GM23338 (cell line): ENCODE results near the gene AP1S3. TPM values are rescaled to one million over a fixed set of nuclear protein-coding genes. Genes with fewer than 3 reads are reported as not detected.

Experiments
- ATAC-seq: fragments of 200-7000 bp; cut with Tn5 transposase; 3 replicates; pipeline ENCODE4 v1.9.1; 2020
- DNase-seq: peaks from one replicate; pipeline ENCODE4 v3.0.0-alpha.2; 2015; ENCODE audit warnings: low spot score
- H2AFZ ChIP-seq: fragments of 200-600 bp; sonication (generic); 2 replicates; pipeline ENCODE4 v1.8.0; 2016; ENCODE audit warnings: antibody characterized with exemption, mild to moderate bottlenecking, moderate library complexity
- H3F3A ChIP-seq: fragments of 200-600 bp; sonication (generic); replicated peaks from 2 replicates; pipeline ENCODE4 v1.8.0; 2017; ENCODE audit warnings: antibody characterized with exemption, mixed run types, low read depth
- H3K27ac ChIP-seq: fragments of 200-600 bp; sonication (generic); 2 replicates; pipeline ENCODE4 v1.6.1; 2016; ENCODE audit warnings: low read depth
- H3K27me3 ChIP-seq: fragments of 200-600 bp; sonication (generic); 2 replicates; pipeline ENCODE4 v1.8.0; 2016; ENCODE audit warnings: mild to moderate bottlenecking, mixed run types, moderate library complexity; ENCODE audit not compliant: insufficient read depth
- H3K36me3 ChIP-seq: fragments of 200-600 bp; sonication (generic); 2 replicates; pipeline ENCODE4 v1.8.0; 2016; ENCODE audit warnings: mild to moderate bottlenecking; ENCODE audit not compliant: insufficient read depth
- H3K4me1 ChIP-seq: fragments of 200-600 bp; sonication (generic); 2 replicates; pipeline ENCODE4 v1.8.0; 2016; ENCODE audit warnings: mild to moderate bottlenecking, moderate library complexity; ENCODE audit not compliant: insufficient read depth
- H3K4me2 ChIP-seq: fragments of 200-600 bp; sonication (generic); 2 replicates; pipeline ENCODE4 v1.7.1; 2017; ENCODE audit warnings: mixed run types
- H3K4me3 ChIP-seq: fragments of 200-600 bp; sonication (generic); 2 replicates; pipeline ENCODE4 v1.6.1; 2016; ENCODE audit warnings: mixed run types
- H3K79me2 ChIP-seq: fragments of 200-600 bp; sonication (generic); replicated peaks from 2 replicates; pipeline ENCODE4 v1.8.0; 2017; ENCODE audit warnings: mild to moderate bottlenecking; ENCODE audit not compliant: insufficient read depth
- H3K9me2 ChIP-seq: fragments of 200-600 bp; sonication (generic); 2 replicates; pipeline ENCODE4 v1.8.0; 2017; ENCODE audit not compliant: insufficient read depth
- H4K20me1 ChIP-seq: fragments of 200-600 bp; sonication (generic); replicated peaks from 2 replicates; pipeline ENCODE4 v1.8.0; 2017; ENCODE audit warnings: mild to moderate bottlenecking; ENCODE audit not compliant: insufficient read depth
- H3K27ac Mint-ChIP-seq: 2 replicates; pipeline ENCODE4 v1.8.0; 2020; ENCODE audit warnings: inconsistent platforms, mild to moderate bottlenecking, moderate library complexity, mixed read lengths
- H3K27me3 Mint-ChIP-seq: 3 replicates; pipeline ENCODE4 v1.8.0; 2022; ENCODE audit warnings: low read depth, mild to moderate bottlenecking, moderate library complexity, mixed read lengths, inconsistent platforms; ENCODE audit not compliant: insufficient read depth, poor library complexity
- H3K36me3 Mint-ChIP-seq: 3 replicates; pipeline ENCODE4 v1.8.0; 2021; ENCODE audit warnings: low read depth, mild to moderate bottlenecking, inconsistent platforms, moderate library complexity, mixed read lengths
- H3K4me1 Mint-ChIP-seq: 3 replicates; pipeline ENCODE4 v1.8.0; 2020; ENCODE audit warnings: mild to moderate bottlenecking, inconsistent platforms, mixed read lengths
- H3K4me3 Mint-ChIP-seq: 3 replicates; pipeline ENCODE4 v1.8.0; 2021; ENCODE audit warnings: moderate library complexity, mild to moderate bottlenecking, inconsistent platforms, mixed read lengths
- H3K9me3 Mint-ChIP-seq: 3 replicates; pipeline ENCODE4 v1.8.0; 2020; ENCODE audit warnings: moderate library complexity, mild to moderate bottlenecking, inconsistent platforms, mixed read lengths
- CREB1 ChIP-seq: fragments of 250-450 bp; sonication (Bioruptor Pico); IDR thresholded peaks from 2 replicates; pipeline ENCODE4 v1.5.0; 2020; ENCODE audit warnings: low read depth, mild to moderate bottlenecking, moderate library complexity
- CTCF ChIP-seq, 2 experiments: fragments of 200-600 bp in 1 of 2; sonication (generic) in 1 of 2; conservative IDR thresholded peaks; 2 replicates each; pipeline versions ENCODE4 v1.5.1 to v1.6.1; 2016 to 2017; ENCODE audit warnings: antibody characterized with exemption in 2 of 2, low read depth in 2 of 2, mild to moderate bottlenecking in 2 of 2, moderate library complexity in 1 of 2
- ETS1 ChIP-seq: IDR thresholded peaks from 2 replicates; pipeline ENCODE4 v1.6.1; 2016; ENCODE audit warnings: antibody characterized with exemption
- EZH2 ChIP-seq: fragments of 200-600 bp; sonication (generic); IDR thresholded peaks from one replicate; pipeline ENCODE4 v1.8.0; 2017; ENCODE audit warnings: antibody characterized with exemption, mild to moderate bottlenecking, low read depth; ENCODE audit not compliant: unreplicated experiment
- EZH2phosphoT487 ChIP-seq: fragments of 200-600 bp; sonication (generic); IDR thresholded peaks from one replicate; pipeline ENCODE4 v1.8.1; 2018; ENCODE audit warnings: antibody characterized with exemption; ENCODE audit not compliant: unreplicated experiment
- JUNB ChIP-seq: IDR thresholded peaks from one replicate; pipeline ENCODE4 v1.6.1; 2016; ENCODE audit warnings: antibody characterized with exemption; ENCODE audit not compliant: unreplicated experiment
- NANOG ChIP-seq: IDR thresholded peaks from 2 replicates; pipeline ENCODE4 v1.6.1; 2016; ENCODE audit warnings: antibody characterized with exemption, borderline replicate concordance
- POLR2AphosphoS5 ChIP-seq: IDR thresholded peaks from 2 replicates; pipeline ENCODE4 v1.6.1; 2016; ENCODE audit warnings: antibody characterized with exemption, low read depth
- REST ChIP-seq: IDR thresholded peaks from one replicate; pipeline ENCODE4 v1.6.1; 2018; ENCODE audit warnings: antibody characterized with exemption; ENCODE audit not compliant: unreplicated experiment
- STAT1 ChIP-seq: IDR thresholded peaks from one replicate; pipeline ENCODE4 v1.6.1; 2016; ENCODE audit warnings: antibody characterized with exemption; ENCODE audit not compliant: unreplicated experiment
- ZNF114 ChIP-seq: fragments of 250-450 bp; sonication (Bioruptor Pico); IDR thresholded peaks from 2 replicates; pipeline ENCODE4 v1.5.0; 2020; ENCODE audit warnings: mild to moderate bottlenecking, moderate library complexity
- ZNF331 ChIP-seq: fragments of 250-450 bp; sonication (Bioruptor Pico); IDR thresholded peaks from 2 replicates; pipeline ENCODE4 v1.5.0; 2020; ENCODE audit warnings: low read depth, mild to moderate bottlenecking, moderate library complexity
- ZNF462 ChIP-seq: fragments of 250-450 bp; sonication (Bioruptor Pico); IDR thresholded peaks from 2 replicates; pipeline ENCODE4 v1.5.0; 2020; ENCODE audit warnings: mild to moderate bottlenecking, moderate library complexity
- polyA plus RNA-seq: library from polyadenylated mRNA; unstranded; fragments of >200 nt; fragmentation: Nextera tagmentation; extraction: Ambion mirVana; gene quantifications from 2 replicates; pipeline ENCODE4 v1.2.1, GENCODE V29; 2016
- total RNA-seq: library from RNA; depleted of rRNA; stranded (reverse); fragments of >200 nt; shearing (Covaris generic); gene quantifications from 2 replicates; pipeline ENCODE4 v1.2.3, GENCODE V29; 2014

The AP1S3 gene
- total and polyA plus RNA-seq, 2 experiments from 2014 or later = 8.8 to 25.5 TPM

GRCh38 chr2:223784221-223784772, 53.1 kb downstream of the AP1S3 start:
- Histone ChIP-seq H3K9me2 (no peaks in the 10 kb centered on the region), H3K27ac (no peak overlapping the region), H3K4me2 (no peak overlapping the region), H3K79me2 (0 out of 2 replicates have a peak, but pooled peaks cover under 1% of the 10 kb centered on the region), H3K4me3 (no peak overlapping the region), H4K20me1 (no peaks in the 10 kb centered on the region), H3K36me3 (no peaks in the 10 kb centered on the region), H3F3A (no peaks in the 10 kb centered on the region), H3K4me1 (no peaks in the 10 kb centered on the region), H3K27me3 (no peaks in the 10 kb centered on the region), H2AFZ (no peak overlapping the region)
- H3K27ac Mint-ChIP-seq = peak overlapping the region; percentile 51
- H3K4me1 Mint-ChIP-seq = peaks cover 13% of the 10 kb centered on the region
- no peaks in the 10 kb centered on the region for H3K36me3 Mint-ChIP-seq
- DNase-seq = no peak
- TF ChIP-seq ZNF331 (no peak), EZH2phosphoT487 (no peak), POLR2AphosphoS5 (no peak), JUNB (no peak), EZH2 (no peak), NANOG (no peak), CREB1 (CRISPR knock-in tag) (no peak), STAT1 (no peak), REST (no peak), ZNF114 (CRISPR knock-in tag) (no peak), ZNF462 (no peak), ETS1 (no peak), CTCF (conservative IDR thresholded peaks at IDR 0.05; ENCODE audit: low read depth in 2 of 2) (no peak)
- no peaks in the 10 kb centered on the region for H3K9me3 Mint-ChIP-seq
- ATAC-seq = no peak
- peaks cover 4% of the 10 kb centered on the region for H3K27me3 Mint-ChIP-seq
- no peak overlapping the region for H3K4me3 Mint-ChIP-seq
